Trophoblast cell (in vitro differentiated cells and primary cell): ENCODE results near the gene MPND.

Experiments
- DNase-seq, 2 donors: peaks; one replicate each; pipeline ENCODE4 v3.0.0-alpha.2; 2016
- H2AFZ ChIP-seq: 2 replicates; pipeline ENCODE4 v1.6.1; 2013; ENCODE audit warnings: low read length, moderate library complexity, mild to moderate bottlenecking; ENCODE audit not compliant: insufficient read depth, poor library complexity
- H2AK5ac ChIP-seq: 2 replicates; pipeline ENCODE4 v1.6.1; 2013; ENCODE audit warnings: mild to moderate bottlenecking, low read length
- H2BK120ac ChIP-seq: 2 replicates; pipeline ENCODE4 v1.6.1; 2013; ENCODE audit warnings: low read length, mild to moderate bottlenecking, moderate library complexity; ENCODE audit not compliant: insufficient read depth, poor library complexity
- H2BK12ac ChIP-seq: 2 replicates; pipeline ENCODE4 v1.6.1; 2013; ENCODE audit warnings: mild to moderate bottlenecking, low read length, moderate library complexity
- H2BK5ac ChIP-seq: 2 replicates; pipeline ENCODE4 v1.6.1; 2013; ENCODE audit warnings: low read length, low read depth, moderate library complexity, mild to moderate bottlenecking; ENCODE audit not compliant: poor library complexity
- H3K14ac ChIP-seq: 2 replicates; pipeline ENCODE4 v1.6.1; 2013; ENCODE audit warnings: mild to moderate bottlenecking, low read length
- H3K18ac ChIP-seq: 2 replicates; pipeline ENCODE4 v1.6.1; 2013; ENCODE audit warnings: mild to moderate bottlenecking, low read length
- H3K23ac ChIP-seq: 2 replicates; pipeline ENCODE4 v1.6.1; 2013; ENCODE audit warnings: low read length
- H3K27ac ChIP-seq: 2 replicates; pipeline ENCODE4 v1.5.1; 2013; ENCODE audit warnings: low read depth, mild to moderate bottlenecking, inconsistent platforms, low read length, moderate library complexity
- H3K27me3 ChIP-seq: 2 replicates; pipeline ENCODE4 v1.6.1; 2013; ENCODE audit warnings: inconsistent platforms, mild to moderate bottlenecking, low read length, moderate library complexity; ENCODE audit not compliant: insufficient read depth
- H3K36me3 ChIP-seq, 2 experiments: 1 replicate in 1 of 2; 2 replicates in 1 of 2; pipeline ENCODE4 v1.6.1; 2013; ENCODE audit warnings: low read length in 2 of 2, mild to moderate bottlenecking in 2 of 2, moderate library complexity in 1 of 2; ENCODE audit not compliant: insufficient read depth in 2 of 2, control insufficient read depth in 1 of 2
- H3K4ac ChIP-seq: 2 replicates; pipeline ENCODE4 v1.6.1; 2013; ENCODE audit warnings: low read depth, mild to moderate bottlenecking, low read length, moderate library complexity
- H3K4me1 ChIP-seq, 2 experiments: 1 replicate in 1 of 2; 2 replicates in 1 of 2; pipeline ENCODE4 v1.6.1; 2013; ENCODE audit warnings: low read length in 2 of 2, mild to moderate bottlenecking in 2 of 2, moderate library complexity in 1 of 2; ENCODE audit not compliant: insufficient read depth in 2 of 2, control insufficient read depth in 1 of 2
- H3K4me2 ChIP-seq: 2 replicates; pipeline ENCODE4 v1.6.1; 2013; ENCODE audit warnings: inconsistent platforms, mild to moderate bottlenecking, low read length, moderate library complexity
- H3K4me3 ChIP-seq: 2 replicates; pipeline ENCODE4 v1.5.1; 2013; ENCODE audit warnings: mild to moderate bottlenecking, low read depth, low read length, inconsistent platforms
- H3K79me1 ChIP-seq: one replicate; pipeline ENCODE4 v1.6.1; 2013; ENCODE audit warnings: low read length
- H3K79me2 ChIP-seq: 2 replicates; pipeline ENCODE4 v1.6.1; 2013; ENCODE audit warnings: low read length, mild to moderate bottlenecking; ENCODE audit not compliant: control insufficient read depth, insufficient read depth, poor library complexity
- H3K9ac ChIP-seq: 2 replicates; pipeline ENCODE4 v1.6.1; 2013; ENCODE audit warnings: mild to moderate bottlenecking, low read length
- H3K9me3 ChIP-seq: 2 replicates; pipeline ENCODE4 v1.6.1; 2013; ENCODE audit warnings: low read depth, mild to moderate bottlenecking, control low read depth, inconsistent platforms, low read length; ENCODE audit not compliant: insufficient read depth
- H4K12ac ChIP-seq: 2 replicates; pipeline ENCODE4 v1.6.1; 2013; ENCODE audit warnings: low read depth, mild to moderate bottlenecking, low read length, moderate library complexity
- H4K8ac ChIP-seq: 2 replicates; pipeline ENCODE4 v1.6.1; 2013; ENCODE audit warnings: low read depth, mild to moderate bottlenecking, low read length, moderate library complexity
- H4K91ac ChIP-seq: one replicate; pipeline ENCODE4 v1.6.1; 2013; ENCODE audit warnings: low read depth, mild to moderate bottlenecking, low read length, moderate library complexity
- WGBS: extraction: QIAGEN DNeasy Blood & Tissue Kit; methylation state at CpG from one replicate; pipeline ENCODE4 v1.1.7; 2013; ENCODE audit warnings: missing lambda C conversion rate; ENCODE audit not compliant: insufficient read length, insufficient coverage; ENCODE audit errors: extremely low coverage; 5-methylcytosine and 5-hydroxymethylcytosine counted together

Gene MPND

DNA sequence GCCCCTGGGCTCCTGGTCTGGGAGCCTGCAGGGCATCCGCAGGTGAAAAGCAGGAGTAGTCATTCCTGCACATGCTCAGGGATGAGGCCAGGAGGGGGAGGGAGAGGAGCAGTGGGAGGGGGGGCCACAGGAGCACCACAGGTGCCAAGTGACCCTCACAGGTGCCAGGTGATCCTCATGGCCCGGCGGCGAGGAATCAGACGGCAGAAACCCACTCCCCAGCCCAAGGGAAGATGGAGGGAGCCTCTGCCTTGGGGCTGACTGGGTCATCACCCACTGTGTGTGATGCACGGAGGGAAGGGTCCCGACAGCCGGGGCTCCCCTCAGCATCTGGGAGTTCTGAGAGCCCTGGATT is 29.6 kb downstream of the MPND start:
- WGBS: no CpG with 5 or more reads among the region's 8 CpGs

DNA sequence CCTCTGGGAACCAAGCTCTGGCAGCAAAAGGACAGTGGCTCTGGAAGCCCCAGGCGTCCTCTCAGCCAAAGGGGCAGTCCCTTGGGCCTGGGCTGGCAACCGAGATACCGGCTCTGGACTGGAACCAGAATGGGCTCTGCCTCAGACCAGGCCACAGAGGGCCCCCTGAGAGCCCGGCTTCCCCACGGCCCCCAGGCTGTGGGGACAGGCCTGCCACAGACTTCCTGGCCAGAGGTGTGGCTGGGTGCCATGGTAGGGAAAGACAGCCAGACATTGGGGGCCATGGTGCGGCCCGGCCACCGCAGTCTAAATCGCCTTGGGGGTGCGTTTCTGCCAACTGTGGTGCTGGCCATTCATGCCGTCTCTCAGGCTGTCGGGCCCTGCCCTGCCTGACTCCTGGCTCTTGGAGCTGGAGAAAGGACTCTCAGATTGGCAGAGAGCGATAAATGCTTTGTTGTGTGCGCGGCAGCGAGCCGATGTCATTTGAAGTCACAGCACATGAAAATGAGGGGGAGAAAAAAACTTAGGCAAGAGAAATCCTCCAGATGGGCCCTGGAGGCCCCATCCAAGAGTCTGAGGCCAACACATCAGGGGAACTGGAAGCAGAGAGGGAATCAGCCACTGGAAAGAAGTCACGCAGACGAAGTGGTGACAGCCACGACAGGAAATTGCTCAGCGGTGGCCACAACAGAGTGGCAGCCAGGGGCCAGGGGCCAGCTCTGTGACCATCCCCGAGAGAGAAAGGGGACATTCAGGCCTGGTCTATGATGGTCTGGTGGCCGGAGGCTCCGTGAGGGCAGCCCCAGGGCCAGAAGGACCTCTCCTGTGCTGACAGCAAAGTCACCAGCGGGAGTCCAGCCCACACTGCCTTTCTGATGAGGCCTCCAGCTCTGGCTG is 30.5 kb downstream of the MPND start:
- peak overlapping the region; percentile 95 for H2BK120ac ChIP-seq
- H3K4me2 ChIP-seq: no peak overlapping the region
- H4K12ac ChIP-seq: peak overlapping the region; percentile 18
- H3K4ac ChIP-seq: peak overlapping the region; percentile 65
- no peak for DNase-seq
- no peak overlapping the region for H3K9ac ChIP-seq
- H4K8ac ChIP-seq: peak overlapping the region; percentile 84
- H4K91ac ChIP-seq: peak overlapping the region; percentile 98
- H3K18ac ChIP-seq: peak overlapping the region; percentile 94
- peaks cover 26% of the 10 kb centered on the region for H3K79me2 ChIP-seq
- WGBS: no CpG with 5 or more reads among the region's 25 CpGs
- H3K9me3 ChIP-seq: no peaks in the 10 kb centered on the region
- H2AK5ac ChIP-seq: peak overlapping the region; percentile 78
- H2AFZ ChIP-seq: peak overlapping the region; percentile 58
- H3K23ac ChIP-seq: no peak overlapping the region
- peak overlapping the region; percentile 87 for H2BK12ac ChIP-seq
- peak overlapping the region; percentile 97 for H3K27ac ChIP-seq
- peak overlapping the region; percentile 94 for H3K14ac ChIP-seq
- peaks cover 50 to 56% of the 10 kb centered on the region in 2 experiments for H3K4me1 ChIP-seq
- peaks cover 19 to 20% of the 10 kb centered on the region in 2 experiments for H3K36me3 ChIP-seq
- H2BK5ac ChIP-seq: peak overlapping the region; percentile 93
- no peak overlapping the region for H3K4me3 ChIP-seq
- peaks cover 34% of the 10 kb centered on the region for H3K79me1 ChIP-seq
- no peaks in the 10 kb centered on the region for H3K27me3 ChIP-seq

More for the DNA sequence above, 29.6 kb downstream of the MPND start:
- Histone ChIP-seq H3K4me3 (no peak overlapping the region), H3K18ac (peak overlapping the region; percentile 40), H3K79me1 (peaks cover 34% of the 10 kb centered on the region), H3K4me1 (peaks cover 50 to 56% of the 10 kb centered on the region in 2 experiments), H3K79me2 (peaks cover 26% of the 10 kb centered on the region), H3K14ac (peak overlapping the region; percentile 5), H4K91ac (no peak overlapping the region), H3K4ac (peak overlapping the region; percentile 65), H2BK120ac (no peak overlapping the region), H2BK12ac (peak overlapping the region; percentile 4), H3K4me2 (no peak overlapping the region), H4K12ac (no peak overlapping the region), H2BK5ac (no peak overlapping the region), H2AK5ac (no peak overlapping the region), H2AFZ (no peak overlapping the region), H3K9me3 (no peaks in the 10 kb centered on the region), H3K27me3 (no peaks in the 10 kb centered on the region), H3K36me3 (peaks cover 21 to 23% of the 10 kb centered on the region in 2 experiments), H3K9ac (no peak overlapping the region), H4K8ac (no peak overlapping the region), H3K23ac (no peak overlapping the region), H3K27ac (no peak overlapping the region)
- no peak for DNase-seq

DNA sequence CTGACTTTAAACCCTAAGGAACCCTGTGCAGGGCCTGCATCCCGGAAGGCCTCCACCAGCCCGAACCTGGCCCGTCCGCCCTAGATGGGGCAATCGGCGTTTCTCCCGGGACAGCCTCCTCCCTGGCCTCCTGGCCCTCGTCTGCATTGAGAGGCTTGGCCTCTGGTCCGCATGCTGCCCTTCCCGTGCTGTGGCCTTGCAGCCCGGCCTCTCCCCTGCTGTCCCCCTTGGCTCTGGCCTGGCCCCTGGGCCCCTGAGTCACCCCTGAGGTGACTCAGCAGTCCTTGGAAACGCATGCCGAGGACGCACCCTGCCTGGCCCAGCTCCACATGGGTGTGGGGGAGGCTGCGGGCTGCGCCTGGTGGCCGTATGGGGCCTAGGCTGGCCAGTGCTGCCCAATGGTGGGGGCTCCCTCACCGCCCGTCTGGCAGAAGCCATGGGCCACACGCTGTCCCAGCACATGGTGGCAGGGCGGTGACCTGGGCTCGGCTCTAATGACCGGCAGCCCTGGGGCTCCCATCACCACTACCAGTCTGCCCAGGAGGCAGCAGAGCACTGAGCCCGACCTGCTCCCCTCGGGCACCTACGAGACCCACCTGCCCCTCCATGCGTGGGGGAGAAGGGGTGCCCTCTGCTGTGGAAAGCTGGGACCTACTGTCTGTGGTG is 31.3 kb downstream of the MPND start:
- Histone ChIP-seq H3K4me1 (peaks cover 50 to 55% of the 10 kb centered on the region in 2 experiments), H3K9me3 (peaks cover 1% of the 10 kb centered on the region), H2BK12ac (peak overlapping the region; percentile 87), H3K14ac (peak overlapping the region; percentile 94), H2BK120ac (peak overlapping the region; percentile 95), H3K79me1 (peaks cover 34% of the 10 kb centered on the region), H4K91ac (peak overlapping the region; percentile 98), H2BK5ac (peak overlapping the region; percentile 93), H3K79me2 (peaks cover 26% of the 10 kb centered on the region), H3K23ac (no peak overlapping the region), H3K36me3 (peaks cover 18 to 22% of the 10 kb centered on the region in 2 experiments), H3K4me2 (peak overlapping the region; percentile 55), H4K8ac (peak overlapping the region; percentile 84), H3K4me3 (no peak overlapping the region), H3K18ac (peak overlapping the region; percentile 94), H3K27ac (peak overlapping the region; percentile 97), H2AK5ac (peak overlapping the region; percentile 78), H3K4ac (peak overlapping the region; percentile 77), H3K27me3 (no peaks in the 10 kb centered on the region), H4K12ac (peak overlapping the region; percentile 18), H3K9ac (no peak overlapping the region), H2AFZ (peak overlapping the region; percentile 58)
- no CpG with 5 or more reads among the region's 27 CpGs for WGBS
- DNase-seq: peak; percentile 94 to 97

DNA sequence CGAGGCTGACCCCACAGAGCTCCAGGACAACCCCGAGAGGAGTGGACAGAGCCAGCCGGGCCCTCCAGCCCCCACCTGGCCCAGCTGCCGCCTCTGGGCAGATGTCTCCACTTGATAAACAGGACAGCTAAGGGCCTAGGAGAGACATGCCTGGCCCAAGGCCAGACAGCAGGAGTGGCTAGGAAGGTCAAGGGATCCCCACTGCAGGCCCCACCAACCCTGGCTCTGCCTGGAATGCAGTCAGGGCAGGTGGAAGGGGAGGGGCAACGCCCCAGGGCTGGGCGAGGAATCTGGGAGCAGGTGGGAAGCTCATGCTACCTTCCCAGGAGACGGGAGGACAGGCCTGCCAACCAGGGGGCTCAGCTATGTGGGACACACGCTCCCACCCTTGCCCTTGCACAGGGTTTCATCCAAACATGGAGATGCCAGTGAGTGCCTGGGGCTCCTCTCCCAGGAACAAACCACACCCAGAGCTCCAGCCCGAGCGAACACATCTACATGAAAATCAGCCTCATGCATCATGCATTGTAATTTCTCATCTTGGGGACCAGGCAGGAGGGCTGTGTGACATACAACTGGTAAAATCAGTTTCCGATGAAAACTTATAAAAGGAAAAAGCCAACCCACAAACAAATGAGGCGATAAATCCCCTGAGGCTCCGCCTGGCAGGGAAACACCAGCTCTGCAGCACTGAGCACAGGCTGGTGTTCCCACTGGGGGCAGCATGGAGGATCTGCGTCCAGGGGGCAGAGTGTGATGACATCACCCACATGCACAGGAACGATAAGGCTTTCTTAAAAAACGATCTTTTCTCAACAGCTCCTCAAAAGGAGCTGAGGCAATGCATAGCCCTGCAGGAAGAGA is 32.0 kb downstream of the MPND start:
- peak overlapping the region; percentile 95 for H2BK120ac ChIP-seq
- peaks cover 18 to 29% of the 10 kb centered on the region in 2 experiments for H3K36me3 ChIP-seq
- H2AFZ ChIP-seq: peak overlapping the region; percentile 58
- peak overlapping the region; percentile 84 for H4K8ac ChIP-seq
- H2BK12ac ChIP-seq: peak overlapping the region; percentile 87
- H3K4me2 ChIP-seq: peak overlapping the region; percentile 55
- H3K9ac ChIP-seq: no peak overlapping the region
- no peak overlapping the region for H3K4me3 ChIP-seq
- H3K23ac ChIP-seq: no peak overlapping the region
- peak overlapping the region; percentile 97 for H3K27ac ChIP-seq
- peaks cover 50 to 53% of the 10 kb centered on the region in 2 experiments for H3K4me1 ChIP-seq
- peak overlapping the region; percentile 94 for H3K14ac ChIP-seq
- peaks cover 3% of the 10 kb centered on the region for H3K9me3 ChIP-seq
- WGBS: no CpG with 5 or more reads among the region's 16 CpGs
- peaks cover 26% of the 10 kb centered on the region for H3K79me2 ChIP-seq
- H3K27me3 ChIP-seq: no peaks in the 10 kb centered on the region
- H4K91ac ChIP-seq: peak overlapping the region; percentile 98
- peaks cover 34% of the 10 kb centered on the region for H3K79me1 ChIP-seq
- peak overlapping the region; percentile 93 for H2BK5ac ChIP-seq
- peak overlapping the region; percentile 77 for H3K4ac ChIP-seq
- DNase-seq: peak; percentile 99
- peak overlapping the region; percentile 78 for H2AK5ac ChIP-seq
- peak overlapping the region; percentile 94 for H3K18ac ChIP-seq
- H4K12ac ChIP-seq: no peak overlapping the region
